Measurements from ENCODE around the gene DCUN1D4. TPM values are rescaled to one million over a fixed set of nuclear protein-coding genes. Genes with fewer than 3 reads are reported as not detected.
"Not testable (repeated sequence)": the region's sequence is repeated elsewhere in the genome, so short reads cannot be mapped to it uniquely, and the experiment has no call there.

The DCUN1D4 gene
- total RNA-seq, 2 donors from 2014 or later = 28.8 to 41.1 TPM

DNA sequence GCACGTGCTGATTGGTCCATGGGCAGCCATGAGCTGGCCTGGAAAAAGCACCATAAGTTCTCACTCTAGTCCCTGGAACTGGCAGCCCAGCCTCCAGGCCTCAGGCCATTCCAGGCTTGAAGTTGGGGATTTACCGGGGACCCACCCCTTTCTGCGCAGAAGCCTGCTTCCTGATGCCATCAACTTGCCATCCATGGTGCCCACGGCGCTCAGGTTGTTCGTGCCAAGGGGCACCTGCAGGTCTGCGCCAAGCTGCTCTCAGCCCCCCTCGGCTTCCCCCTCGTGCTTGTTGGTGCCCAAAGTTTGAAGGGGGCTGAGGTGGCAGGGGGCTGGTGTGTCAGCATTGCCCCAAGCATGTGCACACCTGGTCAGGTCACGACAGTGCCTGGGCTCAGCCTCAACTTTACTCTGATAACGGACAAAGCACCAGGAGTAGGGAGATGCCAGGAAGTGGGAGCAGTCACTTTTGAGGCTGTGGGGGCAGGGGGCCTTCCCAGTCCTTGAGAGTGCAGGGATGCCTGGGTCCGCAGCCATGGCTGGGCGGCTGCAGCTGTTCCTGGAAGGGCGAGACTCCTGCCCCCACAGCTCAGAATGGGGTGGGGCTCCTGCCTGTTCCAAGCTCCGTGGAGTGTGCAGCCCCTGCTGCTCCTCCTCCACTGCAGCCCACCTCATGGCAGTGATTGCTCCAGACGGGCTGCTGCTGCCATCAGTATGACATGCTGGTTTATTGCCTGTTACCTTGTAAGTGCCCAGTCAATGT lies 24.9 kb downstream of the DCUN1D4 start:
- ATAC-seq (replicated peaks) = no peak
- H3K27ac Mint-ChIP-seq = no peak overlapping the region
- H3K36me3 Mint-ChIP-seq (ENCODE audit: low read depth) = peaks cover 86% of the 10 kb centered on the region
- no peaks in the 10 kb centered on the region for H3K9me3 Mint-ChIP-seq
- H3K27me3 Mint-ChIP-seq = no peaks in the 10 kb centered on the region
- no peak overlapping the region for H3K4me3 Mint-ChIP-seq
- no peaks in the 10 kb centered on the region for H3K4me1 Mint-ChIP-seq

DNA sequence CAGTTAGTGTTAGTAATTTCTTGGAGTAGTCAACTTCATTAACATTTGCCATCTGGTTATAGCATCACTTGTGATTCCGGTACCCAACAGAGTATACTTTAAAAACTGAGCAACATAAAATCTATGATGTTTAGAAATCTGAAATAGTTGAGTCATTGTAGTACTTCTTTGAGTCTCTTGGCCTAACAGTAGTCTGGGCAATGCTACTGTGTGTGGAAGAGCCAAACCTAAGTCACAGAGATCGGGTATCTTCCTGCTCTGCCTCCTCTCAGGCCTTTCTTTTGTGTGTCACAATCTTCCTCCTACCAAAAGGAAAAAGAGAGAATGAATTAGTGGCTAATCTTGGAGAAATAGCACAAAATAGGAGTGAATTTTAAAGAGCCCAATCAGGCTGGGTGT lies 25.5 kb downstream of the DCUN1D4 start:
- ATAC-seq (replicated peaks) = no peak
- H3K36me3 Mint-ChIP-seq (ENCODE audit: low read depth) = peaks cover 86% of the 10 kb centered on the region
- no peak overlapping the region for H3K4me3 Mint-ChIP-seq
- H3K9me3 Mint-ChIP-seq = no peaks in the 10 kb centered on the region
- no peaks in the 10 kb centered on the region for H3K27me3 Mint-ChIP-seq
- no peaks in the 10 kb centered on the region for H3K4me1 Mint-ChIP-seq
- H3K27ac Mint-ChIP-seq = no peak overlapping the region

DNA sequence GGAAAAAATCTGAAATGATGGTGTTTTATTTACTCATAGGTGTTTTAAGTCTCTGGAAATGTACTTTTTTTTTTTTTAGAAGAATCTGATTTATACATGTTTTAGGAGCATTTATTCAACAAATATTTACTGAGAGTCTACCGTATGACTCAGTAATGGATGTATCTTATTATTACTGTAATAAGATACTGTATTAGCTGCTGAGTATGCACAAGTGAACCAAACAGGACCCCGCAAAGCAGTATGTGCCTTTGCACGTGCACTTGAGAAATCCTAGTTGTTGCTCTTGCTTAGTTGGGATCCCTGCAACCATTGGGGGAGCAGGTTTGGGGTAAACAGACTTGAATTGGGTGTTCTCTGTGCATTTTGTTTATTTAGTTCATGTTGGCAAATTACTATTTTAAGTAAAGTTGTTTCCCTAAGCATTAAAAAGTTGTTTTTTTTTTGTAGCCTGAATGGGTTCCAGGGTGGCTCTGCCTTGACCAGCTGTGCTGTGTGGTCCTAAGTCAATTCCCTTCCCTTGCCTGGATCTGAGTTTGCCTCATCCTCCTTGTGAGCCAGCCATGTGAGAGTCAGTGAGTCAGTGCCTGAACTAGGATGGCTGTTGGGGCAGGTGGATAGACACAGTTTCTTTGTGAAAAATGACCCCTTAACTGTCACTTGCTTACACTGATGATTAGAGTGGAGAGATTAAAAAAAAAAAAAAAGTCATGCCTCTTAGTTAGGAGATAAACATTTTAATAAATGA lies 27.7 kb downstream of the DCUN1D4 start:
- H3K4me3 Mint-ChIP-seq = no peak overlapping the region
- H3K9me3 Mint-ChIP-seq = no peaks in the 10 kb centered on the region
- no peak overlapping the region for H3K27ac Mint-ChIP-seq
- H3K36me3 Mint-ChIP-seq (ENCODE audit: low read depth) = peaks cover 86% of the 10 kb centered on the region
- no peaks in the 10 kb centered on the region for H3K4me1 Mint-ChIP-seq
- H3K27me3 Mint-ChIP-seq = no peaks in the 10 kb centered on the region
- no peak for ATAC-seq (replicated peaks)

DNA sequence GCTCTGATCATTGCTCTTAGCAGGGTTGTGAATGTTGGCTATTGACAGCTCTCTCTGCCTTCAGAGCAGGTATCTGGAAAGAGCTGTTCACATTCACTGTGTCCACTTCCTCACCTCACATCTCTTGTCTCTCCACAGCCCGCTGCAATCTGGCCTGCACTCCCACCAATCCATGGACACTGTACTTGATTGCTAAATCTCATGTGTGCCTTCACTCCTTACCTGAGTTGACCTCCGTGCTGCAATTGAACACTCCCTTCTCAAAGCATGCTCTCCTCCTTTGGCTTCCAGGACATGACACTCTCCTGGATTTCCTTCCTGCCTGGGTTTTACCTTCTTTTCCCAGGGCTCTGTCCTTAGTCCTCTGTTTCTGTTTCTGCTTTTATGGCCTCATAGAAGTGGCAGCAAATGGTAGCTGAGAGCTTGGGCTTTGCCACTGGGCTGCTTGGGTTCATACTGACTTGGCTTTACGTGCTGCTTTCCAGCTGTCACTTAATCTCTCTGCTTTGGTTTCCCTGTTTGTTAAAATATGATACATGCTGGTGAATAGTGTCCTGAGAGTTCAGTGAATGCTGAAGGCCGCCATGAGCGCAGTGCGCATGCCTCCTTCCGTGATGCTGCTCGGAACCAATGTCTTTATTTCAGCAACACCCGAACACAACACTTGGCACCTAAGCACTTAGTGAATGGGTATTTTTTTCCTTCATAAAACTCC lies 29.5 kb downstream of the DCUN1D4 start:
- H3K27ac Mint-ChIP-seq = no peak overlapping the region
- H3K4me3 Mint-ChIP-seq = no peak overlapping the region
- H3K27me3 Mint-ChIP-seq = no peaks in the 10 kb centered on the region
- no peaks in the 10 kb centered on the region for H3K4me1 Mint-ChIP-seq
- no peaks in the 10 kb centered on the region for H3K9me3 Mint-ChIP-seq
- H3K36me3 Mint-ChIP-seq (ENCODE audit: low read depth) = peaks cover 85% of the 10 kb centered on the region
- ATAC-seq (replicated peaks) = no peak

DNA sequence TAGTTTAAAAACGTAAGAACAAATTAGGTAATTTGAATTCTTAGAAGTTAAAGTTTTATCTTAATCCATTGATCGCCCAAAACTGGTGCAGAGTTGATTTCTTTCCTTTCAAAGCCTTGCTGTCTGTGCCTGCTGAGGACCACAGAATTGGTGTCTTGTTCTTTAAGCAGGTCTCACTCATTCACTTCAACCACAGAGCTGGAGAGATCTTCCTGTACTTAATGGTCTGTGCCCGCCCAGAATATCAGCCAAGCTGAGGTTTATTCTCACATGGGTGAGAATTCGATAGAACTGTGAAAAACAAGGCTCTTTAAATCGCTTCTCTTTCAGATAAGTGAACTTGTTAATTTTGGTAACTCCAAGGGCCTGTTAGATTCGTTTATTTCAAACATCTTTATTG lies 31.6 kb downstream of the DCUN1D4 start:
- Mint-ChIP-seq H3K27me3 (no peaks in the 10 kb centered on the region), H3K36me3 (ENCODE audit: low read depth) (peaks cover 95% of the 10 kb centered on the region), H3K27ac (no peak overlapping the region), H3K4me3 (no peak overlapping the region), H3K9me3 (no peaks in the 10 kb centered on the region), H3K4me1 (no peaks in the 10 kb centered on the region)
- no peak for ATAC-seq (replicated peaks)

DNA sequence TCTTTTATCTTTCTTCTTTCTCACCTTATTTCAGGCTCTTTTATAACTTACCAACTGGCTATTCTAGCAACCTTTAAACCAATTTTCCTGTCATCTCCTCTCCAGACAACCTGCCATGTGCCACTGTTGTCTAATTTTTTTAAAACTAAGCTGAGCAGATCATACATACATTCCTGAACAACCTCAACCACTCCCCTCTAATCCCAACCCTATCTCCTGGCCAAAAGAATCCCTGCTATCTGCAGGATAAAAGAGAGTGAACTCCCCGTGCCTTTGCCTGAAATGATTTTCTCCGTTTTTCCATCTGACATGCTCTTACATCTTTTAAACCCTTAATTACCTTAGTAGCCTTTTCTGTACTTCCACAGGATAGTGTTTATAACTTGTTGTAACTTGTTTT lies 35.5 kb downstream of the DCUN1D4 start:
- H3K27ac Mint-ChIP-seq = no peak overlapping the region
- ATAC-seq (replicated peaks) = no peak
- no peaks in the 10 kb centered on the region for H3K4me1 Mint-ChIP-seq
- H3K36me3 Mint-ChIP-seq (ENCODE audit: low read depth) = peaks cover 75% of the 10 kb centered on the region
- H3K4me3 Mint-ChIP-seq = no peak overlapping the region
- no peaks in the 10 kb centered on the region for H3K9me3 Mint-ChIP-seq
- no peaks in the 10 kb centered on the region for H3K27me3 Mint-ChIP-seq

DNA sequence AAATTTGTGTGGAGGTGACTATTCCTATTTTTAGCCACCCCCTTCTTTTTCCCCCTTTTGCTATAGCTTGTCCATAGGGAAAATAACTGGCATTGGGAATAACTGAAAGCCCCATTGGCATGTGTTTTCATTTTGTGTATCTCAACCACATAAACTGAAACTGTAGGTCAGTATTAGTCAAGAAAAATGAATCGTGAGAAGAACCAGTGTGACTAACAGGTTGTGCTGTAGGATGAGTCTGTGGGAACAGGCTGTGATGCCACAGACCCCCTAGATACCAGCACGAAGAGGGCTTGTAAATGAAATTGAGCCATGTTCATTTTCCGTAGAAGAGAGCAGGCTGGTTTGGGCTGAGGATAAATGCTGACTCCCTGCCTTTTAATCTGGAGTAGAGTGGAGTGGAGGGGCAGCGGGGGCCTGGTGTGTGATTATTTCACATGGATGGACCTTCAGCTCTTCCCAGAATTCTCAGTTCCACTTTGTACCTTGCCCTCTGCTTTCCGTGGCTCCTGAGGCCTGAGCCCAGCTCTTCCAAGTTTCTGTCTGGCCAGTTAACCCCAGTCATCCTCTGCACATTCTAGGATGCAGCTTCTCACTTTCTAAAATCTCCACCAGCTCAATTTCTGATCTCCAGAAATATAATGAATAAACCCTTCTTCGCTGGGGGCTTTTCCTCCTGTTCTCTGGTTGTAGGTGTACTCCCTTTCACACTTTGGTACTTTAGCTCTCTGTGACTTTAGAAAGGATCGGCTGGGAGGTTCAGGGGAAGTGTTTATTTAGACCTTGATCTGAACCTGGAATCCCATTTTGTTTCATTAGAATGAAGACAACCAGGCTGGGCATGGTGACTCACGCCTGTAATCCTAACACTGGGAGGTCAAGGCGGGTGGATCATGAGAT lies 37.3 kb downstream of the DCUN1D4 start:
- Mint-ChIP-seq H3K9me3 (no peaks in the 10 kb centered on the region), H3K4me3 (no peak overlapping the region)
- ATAC-seq (replicated peaks) = no peak

DNA sequence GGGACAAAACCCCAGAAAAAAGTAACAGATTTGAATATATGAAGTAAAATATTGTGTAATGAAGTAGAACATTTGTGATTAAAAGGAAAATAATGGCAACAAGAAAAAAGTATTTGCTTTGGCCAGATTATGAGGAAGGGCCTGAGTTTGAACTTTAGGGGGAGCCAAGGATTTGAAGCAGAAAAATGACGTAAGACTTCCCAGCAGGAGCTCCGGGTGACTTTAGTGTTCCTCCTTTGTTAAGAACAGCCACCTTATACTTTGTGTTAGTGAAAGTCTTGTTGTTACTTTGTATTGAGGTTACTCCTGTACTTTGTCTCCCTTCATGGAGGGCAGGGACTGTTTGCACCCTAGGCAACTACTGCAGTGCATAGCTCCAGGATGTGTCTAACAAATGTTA lies 41.1 kb downstream of the DCUN1D4 start:
- no peak overlapping the region for H3K4me3 Mint-ChIP-seq

More for the DNA sequence above, 37.3 kb downstream of the DCUN1D4 start:
- Mint-ChIP-seq H3K27ac (no peak overlapping the region), H3K36me3 (ENCODE audit: low read depth) (peaks cover 69% of the 10 kb centered on the region), H3K4me1 (peaks cover 9% of the 10 kb centered on the region), H3K27me3 (no peaks in the 10 kb centered on the region)

DNA sequence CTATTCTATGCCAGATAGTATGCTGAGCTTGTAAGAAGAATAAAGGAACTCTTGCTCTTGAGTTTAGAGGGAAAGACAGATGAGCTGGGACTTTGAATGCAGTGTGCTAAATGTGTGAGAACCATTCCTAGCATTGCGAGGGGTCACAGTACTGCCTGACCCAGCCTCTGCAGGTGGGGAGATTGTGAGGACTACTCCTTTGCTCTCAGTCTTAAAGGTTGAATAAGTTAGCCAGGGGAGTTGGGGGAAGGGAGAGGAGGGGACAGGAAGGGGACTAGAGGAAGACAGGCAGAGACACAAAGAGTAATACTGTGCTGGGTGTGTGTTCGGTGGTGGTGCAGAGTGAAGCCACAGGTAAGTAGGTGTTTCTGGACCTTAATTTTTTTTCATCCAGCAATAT lies 41.7 kb downstream of the DCUN1D4 start:
- Mint-ChIP-seq H3K27me3 (no peaks in the 10 kb centered on the region), H3K27ac (peak overlapping the region; percentile 60), H3K4me1 (peaks cover 9% of the 10 kb centered on the region), H3K9me3 (no peaks in the 10 kb centered on the region), H3K36me3 (ENCODE audit: low read depth) (peaks cover 62% of the 10 kb centered on the region), H3K4me3 (no peak overlapping the region)
- no peak for ATAC-seq (replicated peaks)

More for the DNA sequence above, 41.1 kb downstream of the DCUN1D4 start:
- peaks cover 64% of the 10 kb centered on the region for H3K36me3 Mint-ChIP-seq (ENCODE audit: low read depth)
- no peak overlapping the region for H3K27ac Mint-ChIP-seq
- no peaks in the 10 kb centered on the region for H3K9me3 Mint-ChIP-seq
- ATAC-seq (replicated peaks) = no peak
- H3K27me3 Mint-ChIP-seq = no peaks in the 10 kb centered on the region
- peaks cover 9% of the 10 kb centered on the region for H3K4me1 Mint-ChIP-seq

DNA sequence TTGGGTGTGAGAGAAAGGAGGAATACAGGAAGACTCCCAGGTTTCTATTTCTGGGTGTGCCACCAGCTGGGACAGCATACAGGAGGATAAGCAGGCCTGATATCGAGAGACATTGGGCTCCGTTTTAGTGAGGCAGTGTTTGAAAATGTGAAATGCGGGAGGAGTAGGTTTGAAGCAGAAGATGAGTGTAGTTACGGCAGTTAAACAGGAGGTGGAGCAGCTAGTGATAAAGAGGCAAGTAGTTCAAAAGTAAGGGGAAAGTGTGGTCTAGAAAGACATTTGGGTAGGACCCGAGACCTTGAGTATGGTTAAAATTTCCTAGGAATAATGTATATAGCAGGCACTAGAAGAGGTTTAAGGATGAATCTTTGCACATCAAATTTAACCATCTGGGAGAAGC lies 42.4 kb downstream of the DCUN1D4 start:
- Mint-ChIP-seq H3K9me3 (no peaks in the 10 kb centered on the region), H3K27me3 (no peaks in the 10 kb centered on the region), H3K27ac (peak overlapping the region; percentile 60), H3K4me3 (no peak overlapping the region), H3K4me1 (peaks cover 9% of the 10 kb centered on the region), H3K36me3 (ENCODE audit: low read depth) (peaks cover 69% of the 10 kb centered on the region)
- no peak for ATAC-seq (replicated peaks)

DNA sequence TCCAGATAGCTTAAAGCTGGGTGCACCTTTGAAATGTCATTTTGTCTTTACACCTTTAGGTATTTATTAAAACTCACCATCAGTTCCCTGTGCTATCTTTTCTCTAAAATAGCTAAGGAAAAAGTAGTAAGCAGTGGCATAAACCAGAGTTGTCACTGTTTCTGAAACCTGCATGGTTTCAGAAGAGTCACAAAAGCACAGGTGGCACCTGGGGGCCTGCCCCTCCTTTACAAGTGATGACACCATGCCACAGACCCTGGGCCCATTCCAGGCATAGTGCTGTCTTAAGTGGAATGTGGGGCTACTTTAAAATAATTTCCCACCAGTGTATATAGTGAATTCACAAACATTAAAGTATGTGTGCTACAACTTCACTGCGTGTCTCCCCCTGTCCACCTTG lies 47.8 kb downstream of the DCUN1D4 start:
- Mint-ChIP-seq H3K27me3 (no peaks in the 10 kb centered on the region), H3K4me3 (no peak overlapping the region)
- no peak for ATAC-seq (replicated peaks)

DNA sequence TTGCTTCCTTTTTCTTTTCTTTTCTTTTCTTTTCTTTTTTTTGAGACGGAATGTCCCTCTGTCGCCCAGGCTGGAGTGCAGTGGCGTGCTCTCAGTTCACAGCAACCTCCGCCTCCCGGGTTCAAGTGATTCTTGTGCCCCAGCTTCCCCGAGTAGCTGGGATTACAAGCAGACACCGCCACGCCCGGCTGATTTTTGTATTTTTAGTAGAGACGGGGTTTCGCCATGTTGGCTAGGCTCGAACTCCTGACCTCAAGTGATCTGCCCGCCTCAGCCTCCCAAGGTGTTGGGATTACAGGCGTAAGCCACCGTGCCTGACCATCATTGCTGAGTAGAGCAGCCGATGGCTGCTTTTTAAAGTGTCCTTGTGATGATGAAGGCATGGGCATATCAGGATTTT lies 50.4 kb downstream of the DCUN1D4 start:
- H3K27me3 Mint-ChIP-seq; H3K9me3 Mint-ChIP-seq; ATAC-seq (replicated peaks); H3K4me1 Mint-ChIP-seq; H3K4me3 Mint-ChIP-seq; H3K27ac Mint-ChIP-seq: not testable (repeated sequence)
- H3K36me3 Mint-ChIP-seq (ENCODE audit: low read depth) = peaks cover 61% of the 10 kb centered on the region

More for the DNA sequence above, 47.8 kb downstream of the DCUN1D4 start:
- H3K36me3 Mint-ChIP-seq (ENCODE audit: low read depth) = peaks cover 70% of the 10 kb centered on the region
- H3K27ac Mint-ChIP-seq = no peak overlapping the region
- H3K4me1 Mint-ChIP-seq = no peaks in the 10 kb centered on the region
- H3K9me3 Mint-ChIP-seq = no peaks in the 10 kb centered on the region

DNA sequence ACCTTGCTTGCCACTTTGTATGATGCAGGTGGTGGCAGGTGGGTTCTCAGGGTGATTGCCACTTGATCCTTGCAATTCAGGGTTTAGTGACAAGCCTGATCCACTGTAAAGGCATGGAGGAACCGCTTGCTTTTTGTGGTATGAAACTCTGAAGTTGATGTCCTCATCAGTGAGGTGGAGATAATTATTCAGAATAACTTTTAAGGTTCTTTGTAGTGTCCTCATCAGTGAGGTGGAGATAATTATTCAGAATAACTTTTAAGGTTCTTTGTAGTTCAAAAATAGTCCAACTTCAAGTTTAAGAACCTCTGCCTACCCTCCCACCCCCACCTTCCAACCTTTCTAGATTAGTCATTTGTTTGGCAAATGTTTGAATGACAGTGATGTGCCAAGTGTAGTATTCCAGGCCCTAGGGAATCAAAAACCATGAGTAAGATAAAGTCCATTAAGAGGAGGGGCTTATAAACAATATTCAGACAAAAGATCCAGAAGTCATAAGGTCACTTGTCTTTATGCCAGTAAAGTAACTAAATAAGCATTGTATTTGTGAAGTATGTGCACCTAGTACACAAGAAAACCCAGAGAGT lies 51.2 kb downstream of the DCUN1D4 start:
- Mint-ChIP-seq H3K9me3 (no peaks in the 10 kb centered on the region), H3K27ac (peak overlapping the region; percentile 48), H3K27me3 (no peaks in the 10 kb centered on the region), H3K36me3 (ENCODE audit: low read depth) (peaks cover 69% of the 10 kb centered on the region), H3K4me1 (no peaks in the 10 kb centered on the region), H3K4me3 (no peak overlapping the region)
- ATAC-seq (replicated peaks) = no peak

DNA sequence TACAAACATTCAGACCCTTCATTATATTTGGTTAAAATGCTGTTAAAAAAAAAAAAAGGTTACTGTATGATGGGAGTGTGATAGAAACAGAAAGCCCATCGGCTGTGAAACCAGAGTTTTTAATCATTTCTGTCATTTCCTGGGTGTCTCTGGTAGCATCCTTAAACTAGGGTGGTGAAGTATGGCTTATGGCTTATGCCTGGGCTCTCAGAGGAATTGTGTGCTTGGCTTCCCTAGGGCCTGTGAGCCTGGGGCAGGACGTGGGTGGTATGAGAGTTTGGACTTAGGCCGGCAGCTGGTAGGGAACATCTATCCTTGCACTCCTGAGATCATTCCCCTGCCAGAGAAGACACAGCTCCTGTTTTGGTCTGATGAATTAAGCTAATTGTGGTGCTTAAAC lies 52.2 kb downstream of the DCUN1D4 start:
- Mint-ChIP-seq H3K36me3 (ENCODE audit: low read depth) (peaks cover 68% of the 10 kb centered on the region), H3K9me3 (no peaks in the 10 kb centered on the region), H3K27ac (peak overlapping the region; percentile 77), H3K4me3 (no peak overlapping the region), H3K4me1 (no peaks in the 10 kb centered on the region), H3K27me3 (no peaks in the 10 kb centered on the region)
- peak; percentile 38 for ATAC-seq (replicated peaks)

Data from activated T-helper 17 cell treated with anti-CD3 and anti-CD28 coated beads, Interleukin-2, amount 50 U/mL, for 72 hours (primary cell).